ENCODE data around the gene MAPK10.

MAPK10 gene

GRCh38 chr4:85964298-85964697 is 395.6 kb downstream of the MAPK10 start:
- DNase-seq: no peak

DNA sequence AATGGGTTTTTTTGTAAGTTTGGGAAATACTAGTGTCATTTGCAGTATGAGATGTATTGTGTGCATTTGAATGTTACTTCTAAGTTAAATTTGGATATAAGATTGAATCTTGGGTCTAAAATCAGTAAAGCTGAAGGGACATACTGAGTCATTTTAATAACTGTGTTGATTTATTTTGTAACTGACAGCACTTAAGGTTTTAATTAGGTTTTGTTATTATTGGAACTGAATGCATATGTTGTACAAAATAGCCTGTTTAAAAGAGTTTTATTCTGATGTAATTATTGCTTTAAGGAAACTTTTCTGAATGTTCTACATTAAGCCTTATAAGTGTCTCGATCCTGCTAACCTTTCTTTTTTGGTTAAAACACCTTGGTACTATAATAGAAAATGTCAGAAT is 396.6 kb downstream of the MAPK10 start:
- DNase-seq: no peak

GRCh38 chr4:85961887-85962286 is 398.0 kb downstream of the MAPK10 start:
- no peak for DNase-seq

DNA sequence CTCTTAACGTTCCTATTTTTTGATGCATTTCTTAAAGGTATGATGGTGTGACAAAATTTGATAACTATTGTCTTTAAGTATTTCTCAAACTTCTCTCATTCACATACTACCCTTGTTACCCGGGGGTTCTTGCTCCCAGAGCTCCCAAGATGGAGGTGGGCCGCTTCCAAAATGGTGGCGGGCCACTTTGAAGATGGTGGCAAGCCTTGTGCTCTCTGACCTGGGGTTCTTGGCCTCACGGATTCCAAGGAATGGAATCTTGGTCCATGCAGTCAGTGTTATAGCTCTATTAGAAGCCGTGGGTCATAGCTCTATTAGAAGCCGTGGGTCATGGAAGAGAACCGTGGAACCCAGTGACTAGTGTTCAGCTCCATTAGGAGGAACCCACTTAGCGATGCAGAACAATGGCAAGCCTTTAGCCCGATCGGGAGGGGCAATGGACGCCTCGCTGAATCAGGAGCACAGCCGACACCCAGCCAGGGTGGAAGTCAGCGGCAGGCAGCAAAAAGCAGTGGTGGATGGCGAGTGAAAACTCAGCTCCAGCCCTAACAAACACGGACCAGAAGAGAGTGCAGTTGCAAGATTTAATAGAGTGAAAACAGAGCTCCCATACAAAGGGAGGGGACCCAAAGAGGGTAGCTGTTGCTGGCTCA is 403.4 kb downstream of the MAPK10 start:
- no peak for DNase-seq

- DNase-seq: no peak
These were observed 404.1 kb downstream of the MAPK10 start for GRCh38 chr4:85955620-85956292.

- DNase-seq: no peak
These were observed 406.2 kb downstream of the MAPK10 start for GRCh38 chr4:85953651-85954018.

DNA sequence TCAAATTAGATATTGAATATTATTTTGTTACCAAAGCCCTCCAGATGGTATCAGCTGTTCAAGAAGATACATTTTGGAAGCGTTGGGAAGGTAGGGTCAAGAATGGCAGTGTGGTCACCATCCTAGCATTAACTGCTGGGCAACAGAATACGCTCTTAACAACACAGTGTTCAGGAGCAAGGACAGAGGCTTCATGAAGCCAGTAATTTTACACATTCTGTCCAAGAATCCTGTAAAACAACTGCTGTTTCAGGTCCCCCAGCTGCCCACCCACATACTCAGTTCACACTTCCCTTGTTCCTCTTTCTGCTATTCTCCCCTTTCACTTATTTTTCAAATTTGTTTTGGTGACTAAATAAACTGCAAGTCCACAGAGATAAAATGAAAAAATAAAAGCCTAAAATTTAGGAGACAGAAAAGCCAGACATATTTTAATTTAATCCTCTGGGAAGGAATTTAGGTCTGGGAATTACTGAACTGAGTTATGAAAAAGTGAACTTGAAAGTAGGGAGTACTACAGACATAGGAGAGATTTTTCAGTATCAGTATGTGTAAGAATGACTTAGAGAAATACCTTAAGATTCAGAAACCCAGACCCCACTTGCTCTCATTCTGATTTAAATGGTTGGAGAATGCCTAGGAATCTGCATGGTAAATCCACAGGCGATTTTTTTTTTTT is 406.7 kb downstream of the MAPK10 start:
- DNase-seq: no peak

DNA sequence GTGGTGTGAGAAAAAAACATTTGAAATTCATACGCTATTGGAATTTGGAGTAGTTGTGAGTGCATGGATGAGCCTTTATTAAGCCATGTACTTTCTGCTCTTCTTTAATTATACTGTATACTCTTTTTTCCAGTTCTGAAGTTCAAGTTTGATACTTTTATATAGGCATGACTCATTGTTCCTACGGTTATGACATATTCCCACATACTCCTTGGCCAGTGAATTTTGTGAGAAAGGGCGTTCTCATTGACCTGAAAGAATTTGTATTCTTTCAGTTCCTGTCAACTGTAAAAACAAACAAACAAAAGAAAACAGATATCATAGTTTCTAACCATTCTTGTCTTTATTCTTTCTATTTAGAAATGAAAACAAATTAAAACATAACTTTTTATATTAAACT is 407.3 kb downstream of the MAPK10 start:
- no peak for DNase-seq

- DNase-seq: no peak
These were observed 408.8 kb downstream of the MAPK10 start for GRCh38 chr4:85951099-85951498.

DNA sequence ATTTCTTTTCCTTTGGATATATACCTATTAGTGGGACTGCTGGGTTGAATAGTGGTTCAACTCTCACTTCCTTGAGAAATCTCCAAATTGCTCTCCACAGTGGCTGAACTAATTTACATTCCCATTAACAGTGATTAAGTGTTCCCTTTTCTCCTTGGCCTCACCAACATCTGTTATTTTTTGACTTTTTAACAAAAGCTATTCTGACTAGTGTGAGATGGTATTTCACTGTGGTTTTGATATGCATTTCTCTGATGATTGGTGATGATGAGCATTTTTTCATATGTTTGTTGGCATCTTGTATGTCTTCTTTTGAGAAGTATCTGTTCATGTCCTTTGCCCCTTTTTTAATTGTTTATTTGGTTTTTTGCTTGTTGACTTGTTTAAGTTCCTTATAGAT is 413.0 kb downstream of the MAPK10 start:
- no peak for DNase-seq

GRCh38 chr4:85942107-85942506 is 417.7 kb downstream of the MAPK10 start:
- DNase-seq: no peak

DNA sequence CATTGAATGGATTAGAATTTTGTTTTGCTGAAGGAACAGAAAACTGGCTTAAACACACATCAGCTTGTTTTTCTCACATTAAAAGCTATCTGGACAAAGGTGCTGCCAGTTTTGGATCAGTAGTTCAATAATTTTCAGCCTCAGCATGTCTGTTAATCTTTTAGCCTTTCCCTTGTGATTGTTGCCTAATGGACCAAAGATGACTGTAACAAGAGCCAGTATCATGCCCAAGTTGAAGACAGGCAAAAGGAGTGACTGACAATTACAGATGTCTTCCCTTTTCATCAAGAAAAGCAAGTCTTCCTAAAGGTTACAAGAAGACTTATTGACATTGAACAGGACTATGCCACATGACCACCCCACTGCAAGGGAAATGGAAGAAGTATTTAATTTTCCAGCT is 419.7 kb downstream of the MAPK10 start:
- no peak for DNase-seq
